HepG2 (cell line): Measurements from ENCODE around the gene SYP.

Experiments used
- CHD2 ChIP-seq: IDR thresholded peaks from 2 replicates; pipeline ENCODE4 v1.6.1; 2011; ENCODE audit warnings: low read depth, low read length, improper control_type of control experiment
- CREM ChIP-seq, 2 experiments: sonication (generic) in 1 of 2; formaldehyde crosslinking in 1 of 2; IDR thresholded peaks; 2 replicates each; pipeline versions ENCODE4 v1.4.0 to v1.6.1; 2016 to 2020; ENCODE audit warnings: antibody characterized with exemption in 1 of 2, mild to moderate bottlenecking in 1 of 2, missing genetic modification reagents in 1 of 2
- EP300 ChIP-seq, 3 experiments: sonication (generic) in 1 of 3; formaldehyde crosslinking in 1 of 3; IDR thresholded peaks; 2 replicates each; pipeline versions ENCODE4 v1.5.1 to v1.6.1; 2011 to 2020; ENCODE audit warnings: low read depth in 2 of 3, low read length in 2 of 3, borderline replicate concordance in 1 of 3, improper control_type of control experiment in 1 of 3, mild to moderate bottlenecking in 1 of 3, missing genetic modification reagents in 1 of 3, moderate library complexity in 1 of 3
- KDM1A ChIP-seq: IDR thresholded peaks from 2 replicates; pipeline ENCODE4 v1.6.1; 2016; ENCODE audit warnings: missing compliant biosample characterization
- KIAA2018 ChIP-seq: sonication (generic); formaldehyde crosslinking; IDR thresholded peaks from 2 replicates; pipeline ENCODE4 v1.5.0; 2020; ENCODE audit warnings: mild to moderate bottlenecking, missing genetic modification reagents, borderline replicate concordance
- PAX8 ChIP-seq: sonication (generic); formaldehyde crosslinking; IDR thresholded peaks from 2 replicates; pipeline ENCODE4 v1.8.0; 2022; ENCODE audit warnings: mild to moderate bottlenecking, missing genetic modification reagents, borderline replicate concordance
- REL ChIP-seq: sonication (generic); formaldehyde crosslinking; conservative IDR thresholded peaks from 2 replicates; pipeline ENCODE4 v1.8.0; 2022; ENCODE audit warnings: mild to moderate bottlenecking, missing genetic modification reagents, moderate library complexity
- REST ChIP-seq, 2 experiments: IDR thresholded peaks; 2 replicates each; pipeline ENCODE4 v1.6.1; 2011 to 2012; ENCODE audit warnings: low read length in 2 of 2, borderline replicate concordance in 1 of 2, low read depth in 1 of 2, mild to moderate bottlenecking in 1 of 2, moderate library complexity in 1 of 2
- TCF7L2 ChIP-seq: IDR thresholded peaks from 2 replicates; pipeline ENCODE4 v1.6.1; 2011; ENCODE audit warnings: mild to moderate bottlenecking, low read depth, low read length, moderate library complexity
- ZNF317 ChIP-seq: sonication (generic); formaldehyde crosslinking; IDR thresholded peaks from 2 replicates; pipeline ENCODE4 v1.5.0; 2020; ENCODE audit warnings: mild to moderate bottlenecking, missing genetic modification reagents
- ZNF512 ChIP-seq: sonication (generic); formaldehyde crosslinking; IDR thresholded peaks from 2 replicates; pipeline ENCODE4 v1.4.0; 2020; ENCODE audit warnings: mild to moderate bottlenecking, missing genetic modification reagents

GRCh38 chrX:49204017-49204416, 4.0 kb upstream of the SYP start:
- TF ChIP-seq CHD2 (no peak), REL (no peak), KIAA2018 (CRISPR knock-in tag) (no peak), ZNF512 (CRISPR knock-in tag) (no peak), PAX8 (CRISPR knock-in tag) (no peak), KDM1A (CRISPR knock-in tag) (no peak), EP300 (IDR thresholded peaks at IDR 0.05; ENCODE audit: low read depth in 2 of 2, low read length in 2 of 2) (no peak), EP300 (CRISPR knock-in tag; IDR thresholded peaks at IDR 0.05; ENCODE audit: borderline replicate concordance) (no peak), CREM (IDR thresholded peaks at IDR 0.05) (no peak), CREM (CRISPR knock-in tag; IDR thresholded peaks at IDR 0.05) (no peak), TCF7L2 (no peak), ZNF317 (no peak), REST (IDR thresholded peaks at IDR 0.05; ENCODE audit: borderline replicate concordance in 1 of 2, low read depth in 1 of 2, low read length in 2 of 2) (no peak)
